ENCODE results near the gene HINT2. TPM values are rescaled to one million over a fixed set of nuclear protein-coding genes. Genes with fewer than 3 reads are reported as not detected.

Gene HINT2
- polyA plus RNA-seq, 1 donor from 2014 or later: 89.2 TPM

Other genes with a start within 250 kb of the HINT2 start
- gene TESK1, start 209.8 kb downstream of the HINT2 start, polyA plus RNA-seq: 10.3 TPM
- gene CD72, start 196.6 kb downstream of the HINT2 start, polyA plus RNA-seq: 51.9 TPM
- 188 TPM for gene SIT1, start 164.1 kb downstream of the HINT2 start, polyA plus RNA-seq
- 30.5 TPM for gene RMRP, start 157.0 kb downstream of the HINT2 start, polyA plus RNA-seq
- gene CCDC107, start 156.8 kb downstream of the HINT2 start, polyA plus RNA-seq: 77.4 TPM
- gene ARHGEF39, start 149.8 kb downstream of the HINT2 start, polyA plus RNA-seq: 0.64 TPM
- not detected for gene CA9, start 141.1 kb downstream of the HINT2 start, polyA plus RNA-seq
- not detected for gene TPM2, start 125.1 kb downstream of the HINT2 start, polyA plus RNA-seq
- gene TLN1, start 82.8 kb downstream of the HINT2 start, polyA plus RNA-seq: 106 TPM
- gene CREB3, start 82.4 kb downstream of the HINT2 start, polyA plus RNA-seq: 29.3 TPM
- 34.6 TPM for gene GBA2, start 65.8 kb downstream of the HINT2 start, polyA plus RNA-seq
- 7.2 TPM for gene RGP1, start 65.8 kb downstream of the HINT2 start, polyA plus RNA-seq
- 3.8 TPM for gene MSMP, start 60.8 kb downstream of the HINT2 start, polyA plus RNA-seq
- gene NPR2, start 23.5 kb downstream of the HINT2 start, polyA plus RNA-seq: 1.9 TPM
- gene SPAG8, start 2.8 kb downstream of the HINT2 start, polyA plus RNA-seq: 1.1 TPM
- not detected for gene FAM221B, start 13.7 kb upstream of the HINT2 start, polyA plus RNA-seq
- gene TMEM8B, start 14.2 kb upstream of the HINT2 start, polyA plus RNA-seq: 1.3 TPM
- gene OR13J1, start 55.4 kb upstream of the HINT2 start, polyA plus RNA-seq: not detected
- gene HRCT1, start 91.2 kb upstream of the HINT2 start, polyA plus RNA-seq: not detected
- gene SPAAR, start 94.4 kb upstream of the HINT2 start, polyA plus RNA-seq: not detected
- gene OR2S2, start 143.1 kb upstream of the HINT2 start, polyA plus RNA-seq: not detected
- gene RECK, start 221.9 kb upstream of the HINT2 start, polyA plus RNA-seq: 5.3 TPM

All from IgD-negative memory B cell (primary cell).